CD14-positive monocyte (primary cell): ENCODE data around the gene KLHL6. TPM values are rescaled to one million over a fixed set of nuclear protein-coding genes. Genes with fewer than 3 reads are reported as not detected.

Experiments
- DNase-seq, 3 donors: peaks; one replicate each; pipeline ENCODE4 v3.0.0-alpha.2; 2011 to 2022
- H2AFZ ChIP-seq: 2 replicates; pipeline ENCODE4 v1.6.0; 2012; ENCODE audit warnings: mild to moderate bottlenecking, low read depth, low read length, inconsistent platforms; ENCODE audit not compliant: insufficient read depth, poor library complexity, severe bottlenecking
- H3K27ac ChIP-seq, 2 donors: 1 replicate in 1 of 2; 2 replicates in 1 of 2; pipeline ENCODE4 v1.5.1; 2012 to 2013; ENCODE audit warnings: low read length in 2 of 2, control low read depth in 1 of 2, inconsistent platforms in 1 of 2, low read depth in 1 of 2, mild to moderate bottlenecking in 1 of 2
- H3K27me3 ChIP-seq, 2 donors: one replicate each; pipeline versions ENCODE4 v1.6.0 to v1.6.1; 2011 to 2013; ENCODE audit warnings: low read length in 2 of 2; ENCODE audit not compliant: control insufficient read depth in 2 of 2, insufficient read depth in 2 of 2
- H3K36me3 ChIP-seq, 2 donors: replicated peaks in 1 of 2; 1 replicate in 1 of 2; 2 replicates in 1 of 2; pipeline versions ENCODE4 v1.5.1 to v1.6.1; 2012 to 2013; ENCODE audit warnings: low read length in 2 of 2, control low read depth in 1 of 2, inconsistent platforms in 1 of 2, mild to moderate bottlenecking in 1 of 2; ENCODE audit not compliant: insufficient read depth in 2 of 2, control insufficient read depth in 1 of 2
- H3K4me1 ChIP-seq, 2 donors: 1 replicate in 1 of 2; 2 replicates in 1 of 2; pipeline versions ENCODE4 v1.5.1 to v1.6.1; 2012 to 2013; ENCODE audit warnings: low read length in 2 of 2, control low read depth in 1 of 2, inconsistent platforms in 1 of 2, mild to moderate bottlenecking in 1 of 2, moderate library complexity in 1 of 2; ENCODE audit not compliant: insufficient read depth in 2 of 2, control insufficient read depth in 1 of 2
- H3K4me2 ChIP-seq: replicated peaks from 2 replicates; pipeline ENCODE3; 2012; ENCODE audit warnings: low read length, moderate library complexity, mild to moderate bottlenecking; ENCODE audit not compliant: poor library complexity, severe bottlenecking; ENCODE audit errors: extremely low read depth
- H3K4me3 ChIP-seq, 3 experiments: fragments of 200-600 bp in 1 of 3; sonication (generic) in 1 of 3; replicated peaks in 1 of 3; 1 replicate in 2 of 3; 2 replicates in 1 of 3; pipeline ENCODE4 v1.5.1; 2011 to 2013; ENCODE audit warnings: low read length in 3 of 3, mild to moderate bottlenecking in 3 of 3, control low read depth in 2 of 3, low read depth in 2 of 3, inconsistent platforms in 1 of 3, moderate library complexity in 1 of 3
- H3K79me2 ChIP-seq: 2 replicates; pipeline ENCODE4 v1.6.0; 2012; ENCODE audit warnings: mild to moderate bottlenecking, control low read depth, inconsistent platforms, low read length, moderate library complexity; ENCODE audit not compliant: insufficient read depth
- H3K9ac ChIP-seq: 2 replicates; pipeline ENCODE4 v1.6.0; 2017; ENCODE audit warnings: low read length, mild to moderate bottlenecking; ENCODE audit not compliant: insufficient read depth, poor library complexity, severe bottlenecking
- H3K9me3 ChIP-seq, 2 donors: replicated peaks in 1 of 2; 1 replicate in 1 of 2; 2 replicates in 1 of 2; pipeline versions ENCODE4 v1.5.1 to v1.6.1; 2012 to 2013; ENCODE audit warnings: low read length in 2 of 2, control low read depth in 1 of 2; ENCODE audit not compliant: control insufficient read depth in 1 of 2, insufficient read depth in 1 of 2
- H4K20me1 ChIP-seq: 2 replicates; pipeline ENCODE4 v1.6.0; 2012; ENCODE audit warnings: mild to moderate bottlenecking, low read length, control low read depth, moderate library complexity; ENCODE audit not compliant: insufficient read depth
- H3K27ac Mint-ChIP-seq, 7 donors: one replicate each; pipeline ENCODE4 v1.8.0; 2020; ENCODE audit warnings: mild to moderate bottlenecking in 7 of 7, mixed read lengths in 7 of 7, moderate library complexity in 6 of 7, inconsistent platforms in 2 of 7
- H3K27me3 Mint-ChIP-seq, 3 donors: one replicate each; pipeline ENCODE4 v1.8.0; 2021 to 2022; ENCODE audit warnings: low read depth in 3 of 3, mild to moderate bottlenecking in 3 of 3, mixed read lengths in 3 of 3, moderate library complexity in 3 of 3, inconsistent platforms in 1 of 3
- H3K36me3 Mint-ChIP-seq, 2 donors: one replicate each; pipeline ENCODE4 v1.8.0; 2020; ENCODE audit warnings: mixed read lengths in 2 of 2, inconsistent platforms in 1 of 2, mild to moderate bottlenecking in 1 of 2
- H3K4me1 Mint-ChIP-seq: one replicate; pipeline ENCODE4 v1.8.0; 2020; ENCODE audit warnings: mild to moderate bottlenecking, mixed read lengths
- H3K4me3 Mint-ChIP-seq, 2 donors: one replicate each; pipeline ENCODE4 v1.8.0; 2020; ENCODE audit warnings: mild to moderate bottlenecking in 2 of 2, mixed read lengths in 2 of 2, moderate library complexity in 1 of 2
- H3K9me3 Mint-ChIP-seq, 7 donors: one replicate each; pipeline ENCODE4 v1.8.0; 2020 to 2022; ENCODE audit warnings: mixed read lengths in 7 of 7, mild to moderate bottlenecking in 6 of 7, moderate library complexity in 6 of 7, inconsistent platforms in 2 of 7
- WGBS: methylation state at CpG from one replicate; pipeline ENCODE4 v1.1.5; 2013; ENCODE audit warnings: missing lambda C conversion rate; ENCODE audit not compliant: insufficient coverage; 5-methylcytosine and 5-hydroxymethylcytosine counted together
- intact Hi-C, 2 donors: fragments of 100-400 bp; cut with micrococcal nuclease; formaldehyde crosslinking; loops; one replicate each; pipeline versions ENCODE4 v1.15.0 to v1.15.1; 2023
- polyA minus RNA-seq: library from RNA; depleted of rRNA, polyadenylated mRNA; stranded (reverse); fragments of >200 nt; gene quantifications from 2 replicates; pipeline ENCODE4 v1.2.3, GENCODE V29; 2012
- polyA plus RNA-seq, 3 donors: library from polyadenylated mRNA; depleted of rRNA in 1 of 3; unstranded in 2 of 3; stranded (reverse) in 1 of 3; fragments of 300-500 nt in 2 of 3; fragments of >200 nt in 1 of 3; fragmentation: Illumina TruSeq in 2 of 3; gene quantifications; 1 replicate in 2 of 3; 2 replicates in 1 of 3; pipeline ENCODE4 v1.2.3, GENCODE V29; 2012 to 2021
- total RNA-seq, 12 experiments: library from RNA in 1 of 12; stranded (reverse) in 1 of 12; fragments of 120-200 nt in 1 of 12; gene quantifications; one replicate each; pipeline ENCODE4 v1.2.4 and lab custom pipeline; 2013 to 2026; ENCODE audit warnings: mixed read lengths in 6 of 12, inconsistent platforms in 1 of 12
- TF ChIP-seq, protein P1 (sequence below): fragments of 200-600 bp; IDR thresholded peaks from one replicate; pipeline ENCODE4 v1.8.0; 2022; ENCODE audit warnings: antibody characterized with exemption, mild to moderate bottlenecking

Gene KLHL6, protein sequence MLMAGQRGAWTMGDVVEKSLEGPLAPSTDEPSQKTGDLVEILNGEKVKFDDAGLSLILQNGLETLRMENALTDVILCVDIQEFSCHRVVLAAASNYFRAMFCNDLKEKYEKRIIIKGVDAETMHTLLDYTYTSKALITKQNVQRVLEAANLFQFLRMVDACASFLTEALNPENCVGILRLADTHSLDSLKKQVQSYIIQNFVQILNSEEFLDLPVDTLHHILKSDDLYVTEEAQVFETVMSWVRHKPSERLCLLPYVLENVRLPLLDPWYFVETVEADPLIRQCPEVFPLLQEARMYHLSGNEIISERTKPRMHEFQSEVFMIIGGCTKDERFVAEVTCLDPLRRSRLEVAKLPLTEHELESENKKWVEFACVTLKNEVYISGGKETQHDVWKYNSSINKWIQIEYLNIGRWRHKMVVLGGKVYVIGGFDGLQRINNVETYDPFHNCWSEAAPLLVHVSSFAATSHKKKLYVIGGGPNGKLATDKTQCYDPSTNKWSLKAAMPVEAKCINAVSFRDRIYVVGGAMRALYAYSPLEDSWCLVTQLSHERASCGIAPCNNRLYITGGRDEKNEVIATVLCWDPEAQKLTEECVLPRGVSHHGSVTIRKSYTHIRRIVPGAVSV
- 23.8 TPM for total RNA-seq (2013)
- 10 to 100 TPM in 2 of 3 donors, 1 to 10 TPM in 1; 5.7 to 15.2 (median 10.6) TPM for polyA plus RNA-seq
- 16.6 and 25.1 TPM in 2 replicates for polyA minus RNA-seq
- 30.8 to 244 (median 88.5) reads per million in 11 experiments for total RNA-seq (lab: John Stamatoyannopoulos, UW)

DNA sequence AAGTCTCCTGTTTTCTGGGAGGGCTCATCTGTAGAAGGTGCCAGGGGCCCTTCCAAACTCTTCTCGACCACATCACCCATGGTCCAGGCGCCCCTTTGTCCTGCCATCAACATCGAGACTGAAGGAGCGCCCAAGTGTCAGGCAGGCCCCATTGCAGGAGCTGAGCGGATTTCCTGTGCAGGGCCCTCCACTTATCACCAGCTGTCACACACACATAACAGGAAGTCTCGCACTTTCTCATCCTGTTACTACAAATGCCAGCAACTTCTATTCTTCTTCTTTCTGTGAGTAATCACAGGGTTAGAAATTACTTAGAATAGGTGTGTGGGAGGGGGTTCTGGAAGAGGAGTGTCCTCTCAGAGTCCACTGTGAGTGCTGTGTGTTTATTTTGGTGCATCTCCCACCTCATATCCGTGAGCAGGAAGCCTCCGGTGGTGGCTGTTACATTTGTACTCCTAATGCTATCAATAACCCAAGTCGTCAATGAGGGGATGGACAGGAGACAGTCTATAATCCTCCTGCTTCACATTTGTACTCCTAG is at the start of gene KLHL6:
KLHL6 (minus strand) TSS at position 166 of the 541 bp plus-strand sequence; CDS start at position 113, 53 bp downstream.
- intact Hi-C loops, result loop anchor here (1.0 to 10.0 kb wide), 4 partner anchors 18 to 81 kb away; partner anchors contain the start of gene KLHL24 (in 1 of the 2)
- Histone ChIP-seq H3K27me3 (no peaks in the 10 kb centered on the region), H3K9ac (peak within 1 kb of the TSS; percentile 55), H3K79me2 (peaks cover 47% of the 10 kb centered on the region), H3K4me1 (peaks cover 50 to 58% of the 10 kb centered on the region in 2 donors), H3K27ac (peak within 1 kb of the TSS; percentile 92 to 95), H3K9me3 (no peaks in the 10 kb centered on the region), H4K20me1 (peaks cover 6% of the 10 kb centered on the region), H3K4me2 (peak within 1 kb of the TSS; percentile 80), H2AFZ (peak within 1 kb of the TSS; percentile 72), H3K4me3 (peak within 1 kb of the TSS; percentile 57 to 85 (median 82)), H3K36me3 (no peaks in the 10 kb centered on the region)
- peak within 1 kb of the TSS; percentile 95 to 99 for H3K4me3 Mint-ChIP-seq
- DNase-seq, result peak; percentile 75 to 90 (median 87)
- peaks cover 8 to 13% of the 10 kb centered on the region in 2 donors for H3K36me3 Mint-ChIP-seq
- H3K9me3 Mint-ChIP-seq, result peaks cover 0 to 3% (median 0%) of the 10 kb centered on the region in 7 donors
- WGBS, result 0% methylated on average over 4 of the region's 9 CpGs
- H3K27me3 Mint-ChIP-seq, result peaks cover 0 to 3% (median 0%) of the 10 kb centered on the region in 3 donors
- TF ChIP-seq, protein P1, sequence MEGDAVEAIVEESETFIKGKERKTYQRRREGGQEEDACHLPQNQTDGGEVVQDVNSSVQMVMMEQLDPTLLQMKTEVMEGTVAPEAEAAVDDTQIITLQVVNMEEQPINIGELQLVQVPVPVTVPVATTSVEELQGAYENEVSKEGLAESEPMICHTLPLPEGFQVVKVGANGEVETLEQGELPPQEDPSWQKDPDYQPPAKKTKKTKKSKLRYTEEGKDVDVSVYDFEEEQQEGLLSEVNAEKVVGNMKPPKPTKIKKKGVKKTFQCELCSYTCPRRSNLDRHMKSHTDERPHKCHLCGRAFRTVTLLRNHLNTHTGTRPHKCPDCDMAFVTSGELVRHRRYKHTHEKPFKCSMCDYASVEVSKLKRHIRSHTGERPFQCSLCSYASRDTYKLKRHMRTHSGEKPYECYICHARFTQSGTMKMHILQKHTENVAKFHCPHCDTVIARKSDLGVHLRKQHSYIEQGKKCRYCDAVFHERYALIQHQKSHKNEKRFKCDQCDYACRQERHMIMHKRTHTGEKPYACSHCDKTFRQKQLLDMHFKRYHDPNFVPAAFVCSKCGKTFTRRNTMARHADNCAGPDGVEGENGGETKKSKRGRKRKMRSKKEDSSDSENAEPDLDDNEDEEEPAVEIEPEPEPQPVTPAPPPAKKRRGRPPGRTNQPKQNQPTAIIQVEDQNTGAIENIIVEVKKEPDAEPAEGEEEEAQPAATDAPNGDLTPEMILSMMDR, result no peak
- peak within 1 kb of the TSS; percentile 96 to 100 (median 99) for H3K27ac Mint-ChIP-seq
- H3K4me1 Mint-ChIP-seq, result peaks cover 52% of the 10 kb centered on the region

DNA sequence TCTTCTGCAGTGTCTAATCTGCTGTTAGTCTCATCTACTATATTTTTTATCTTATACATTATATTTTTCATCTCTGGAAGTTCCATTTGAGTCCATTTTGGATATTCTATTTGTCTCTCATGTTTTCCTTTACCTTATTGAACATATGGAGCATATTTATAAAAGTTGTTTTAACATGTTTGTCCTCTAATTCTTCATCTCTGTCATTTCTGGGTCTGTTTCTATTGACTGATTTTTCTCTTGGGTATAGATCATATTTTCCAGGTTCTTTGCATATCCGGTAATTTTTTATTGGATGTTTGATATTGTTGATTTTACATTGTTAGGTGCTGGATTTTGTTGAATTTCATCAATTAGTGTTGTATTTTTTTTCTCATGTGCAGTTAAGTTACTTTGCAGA is 42.5 kb upstream of the KLHL6 start:
- Mint-ChIP-seq H3K27ac (no peak overlapping the region), H3K4me3 (no peak overlapping the region), H3K36me3 (peaks cover 0 to 2% of the 10 kb centered on the region in 2 donors), H3K27me3 (peaks cover 0 to 2% (median 1%) of the 10 kb centered on the region in 3 donors), H3K9me3 (peaks cover 11 to 24% (median 17%) of the 10 kb centered on the region in 7 donors), H3K4me1 (no peaks in the 10 kb centered on the region)
- Histone ChIP-seq H3K27ac (no peak overlapping the region), H3K4me1 (no peaks in the 10 kb centered on the region), H3K4me2 (no peak overlapping the region), H2AFZ (no peak overlapping the region), H3K36me3 (no peaks in the 10 kb centered on the region), H3K9ac (no peak overlapping the region), H3K79me2 (no peaks in the 10 kb centered on the region), H3K4me3 (no peak overlapping the region), H3K9me3 (peaks cover 0 to 9% of the 10 kb centered on the region in 2 donors), H4K20me1 (no peaks in the 10 kb centered on the region), H3K27me3 (no peaks in the 10 kb centered on the region)
- TF ChIP-seq, protein P1, result no peak
- DNase-seq, result no peak
- no CpG with 5 or more reads among the region's 1 CpG for WGBS
- intact Hi-C loops, result no loop called here
